K562 (cell line): ENCODE measurements around the gene AP2S1. TPM values are rescaled to one million over a fixed set of nuclear protein-coding genes. Genes with fewer than 3 reads are reported as not detected.

Experiments
- ATAC-seq: fragments of 200-7000 bp; cut with Tn5 transposase; 3 replicates; pipeline ENCODE4 v1.9.1; 2020; ENCODE audit warnings: moderate library complexity
- BruUV-seq: library from RNA; stranded (reverse); fragments of 400-500 nt; replicated peaks from 2 replicates; lab custom pipeline; 2021; lab: Mats Ljungman, UMichigan
- CTCF ChIA-PET: fragments of 300-600 bp; formaldehyde crosslinking; extraction: SDS; loops from one replicate; lab custom pipeline; 2021; ENCODE audit warnings: low intra/inter-chr PET ratio; lab: Yijun Ruan, JAX
- POLR2A ChIA-PET: fragments of 300-600, 350-650 bp; sonication (Branson Sonifier 250); formaldehyde crosslinking; extraction: SDS; loops from one replicate; lab custom pipeline; 2021; ENCODE audit warnings: antibody characterized with exemption, inconsistent platforms; lab: Yijun Ruan, JAX
- DNase-seq, 4 experiments: peaks; one replicate each; pipeline versions ENCODE4 v3.0.0 to v3.0.0-alpha.2; 2011 to 2018; ENCODE audit warnings: low spot score in 3 of 4, mixed read lengths in 3 of 4; ENCODE audit errors: extremely low read depth in 1 of 4
- FAIRE-seq: peaks from 2 replicates; lab custom pipeline; 2011; peaks lifted over from hg19 to GRCh38; lab: Jason Lieb, UNC
- H2AFZ ChIP-seq: 2 replicates; pipeline ENCODE4 v1.6.0; 2011; ENCODE audit warnings: low read depth, low read length, control low read depth, inconsistent platforms
- H3K27ac ChIP-seq: fragments of 200-600 bp; 3 replicates; pipeline ENCODE4 v1.8.0; 2011; ENCODE audit warnings: low read depth, mild to moderate bottlenecking, control low read depth, inconsistent platforms, low read length, moderate library complexity, mixed read lengths; ENCODE audit errors: extremely low read depth
- H3K27me3 ChIP-seq, 2 experiments: fragments of 300-600 bp in 1 of 2; 2 replicates in 1 of 2; 3 replicates in 1 of 2; pipeline versions ENCODE4 v1.6.0 to v1.8.0; 2011; ENCODE audit warnings: inconsistent platforms in 2 of 2, low read length in 2 of 2, mild to moderate bottlenecking in 1 of 2, mixed read lengths in 1 of 2, moderate library complexity in 1 of 2; ENCODE audit not compliant: control insufficient read depth in 2 of 2, insufficient read depth in 2 of 2
- H3K36me3 ChIP-seq: fragments of 300-600 bp; 3 replicates; pipeline ENCODE4 v1.8.0; 2011; ENCODE audit warnings: mild to moderate bottlenecking, low read length, inconsistent platforms; ENCODE audit not compliant: control insufficient read depth, insufficient read depth
- H3K4me1 ChIP-seq, 2 experiments: fragments of 200-600 bp in 1 of 2; replicated peaks in 1 of 2; 2 replicates in 1 of 2; 3 replicates in 1 of 2; pipeline versions ENCODE4 v1.5.1 to v1.8.0; 2011; ENCODE audit warnings: inconsistent platforms in 2 of 2, low read length in 2 of 2, mild to moderate bottlenecking in 1 of 2, mixed read lengths in 1 of 2, moderate library complexity in 1 of 2; ENCODE audit not compliant: control insufficient read depth in 2 of 2, insufficient read depth in 2 of 2
- H3K4me2 ChIP-seq: 2 replicates; pipeline ENCODE4 v1.6.1; 2011; ENCODE audit warnings: low read length, control low read depth, inconsistent platforms, mixed read lengths; ENCODE audit not compliant: insufficient read depth
- H3K4me3 ChIP-seq: fragments of 200-600 bp; sonication (generic), shearing (Covaris generic); 2 replicates; pipeline ENCODE4 v1.5.1; 2016; ENCODE audit warnings: control low read depth, inconsistent platforms
- H3K79me2 ChIP-seq: fragments of 200-600 bp; 3 replicates; pipeline ENCODE4 v1.8.0; 2011; ENCODE audit warnings: low read length, inconsistent platforms; ENCODE audit not compliant: control insufficient read depth, insufficient read depth
- H3K9ac ChIP-seq, 2 experiments: 2 replicates each; pipeline versions ENCODE4 v1.6.0 to v1.6.1; 2011; ENCODE audit warnings: low read depth in 2 of 2, low read length in 2 of 2, control low read depth in 1 of 2, inconsistent platforms in 1 of 2, mild to moderate bottlenecking in 1 of 2, mixed read lengths in 1 of 2; ENCODE audit not compliant: insufficient read depth in 1 of 2
- H3K9me1 ChIP-seq: one replicate; pipeline ENCODE4 v1.6.0; 2011; ENCODE audit warnings: inconsistent platforms, mild to moderate bottlenecking, low read length, moderate library complexity; ENCODE audit not compliant: control insufficient read depth, insufficient read depth
- H3K9me3 ChIP-seq: replicated peaks from 2 replicates; pipeline ENCODE4 v1.5.1; 2011; ENCODE audit warnings: low read depth, low read length, inconsistent platforms; ENCODE audit not compliant: control insufficient read depth, insufficient read depth
- H4K20me1 ChIP-seq: replicated peaks from 2 replicates; pipeline ENCODE4 v1.6.1; 2011; ENCODE audit warnings: low read length, inconsistent platforms, mixed read lengths; ENCODE audit not compliant: control insufficient read depth, insufficient read depth
- ADNP ChIP-seq: fragments of 200-800 bp; sonication (Bioruptor generic); IDR thresholded peaks from 2 replicates; pipeline ENCODE4 v1.6.1; 2016; ENCODE audit warnings: missing genetic modification characterization, missing compliant biosample characterization
- ELF1 ChIP-seq: fragments of 200-800 bp; sonication (Bioruptor generic); IDR thresholded peaks from 2 replicates; pipeline ENCODE4 v1.6.1; 2016; ENCODE audit warnings: missing genetic modification characterization, missing compliant biosample characterization
- FOXK1 ChIP-seq: sonication (generic); formaldehyde crosslinking; IDR thresholded peaks from 2 replicates; pipeline ENCODE4 v1.8.0; 2022; ENCODE audit warnings: missing genetic modification reagents, mild to moderate bottlenecking, borderline replicate concordance
- HEY1 ChIP-seq: fragments of 250-450 bp; sonication (Bioruptor Pico); IDR thresholded peaks from 2 replicates; pipeline ENCODE4 v1.5.0; 2020; ENCODE audit warnings: mild to moderate bottlenecking, moderate library complexity, borderline replicate concordance
- HNRNPLL ChIP-seq: fragments of 200-400 bp; formaldehyde crosslinking; IDR thresholded peaks from 2 replicates; pipeline ENCODE4 v1.6.1; 2017; ENCODE audit warnings: low read length, low read depth, mild to moderate bottlenecking; ENCODE audit not compliant: poor library complexity, severe bottlenecking
- MTA2 ChIP-seq: fragments of 450-650 bp; IDR thresholded peaks from 2 replicates; pipeline ENCODE4 v1.6.1; 2016; ENCODE audit warnings: low read depth
- MYC ChIP-seq, 2 experiments: fragments of 250-450 bp in 1 of 2; sonication (Bioruptor Pico) in 1 of 2; IDR thresholded peaks; 2 replicates each; pipeline versions ENCODE4 v1.5.1 to v1.6.1; 2012 to 2021; ENCODE audit warnings: low read depth in 2 of 2, borderline replicate concordance in 1 of 2, improper control_type of control experiment in 1 of 2, low read length in 1 of 2, mild to moderate bottlenecking in 1 of 2, moderate library complexity in 1 of 2
- MYNN ChIP-seq, 2 experiments: sonication (generic); formaldehyde crosslinking in 1 of 2; IDR thresholded peaks; 2 replicates each; pipeline versions ENCODE4 v1.5.0 to v1.6.1; 2016 to 2020; ENCODE audit warnings: antibody characterized with exemption in 1 of 2, missing genetic modification reagents in 1 of 2
- NCOA2 ChIP-seq, 2 experiments: fragments of 450-650 bp; IDR thresholded peaks; 2 replicates each; pipeline ENCODE4 v1.6.1; 2018; ENCODE audit warnings: mild to moderate bottlenecking in 2 of 2, moderate library complexity in 1 of 2; ENCODE audit not compliant: partially characterized antibody in 2 of 2
- NFXL1 ChIP-seq: fragments of 450-650 bp; formaldehyde crosslinking; IDR thresholded peaks from 2 replicates; pipeline ENCODE4 v1.4.0; 2021; ENCODE audit warnings: mild to moderate bottlenecking
- POLR2H ChIP-seq: IDR thresholded peaks from 2 replicates; pipeline ENCODE4 v1.6.1; 2016; ENCODE audit warnings: missing genetic modification characterization, low read depth, mild to moderate bottlenecking, control low read depth, missing compliant biosample characterization, moderate library complexity
- PRPF4 ChIP-seq: fragments of 200-400 bp; formaldehyde crosslinking; IDR thresholded peaks from one replicate; pipeline ENCODE4 v1.6.1; 2017; ENCODE audit warnings: low read length, low read depth, mild to moderate bottlenecking; ENCODE audit not compliant: insufficient read depth, poor library complexity, severe bottlenecking
- SMARCB1 ChIP-seq: IDR thresholded peaks from 2 replicates; pipeline ENCODE4 v1.6.1; 2011; ENCODE audit warnings: improper control_type of control experiment, low read depth; ENCODE audit not compliant: insufficient read length
- SMARCE1 ChIP-seq: fragments of 450-650 bp; IDR thresholded peaks from 2 replicates; pipeline ENCODE4 v1.7.1; 2016; ENCODE audit warnings: mild to moderate bottlenecking
- ZBTB8A ChIP-seq: fragments of 450-650 bp; IDR thresholded peaks from 2 replicates; pipeline ENCODE4 v1.6.1; 2018; ENCODE audit warnings: mild to moderate bottlenecking, moderate library complexity; ENCODE audit not compliant: partially characterized antibody
- ZEB2 ChIP-seq: fragments of 450-650 bp; IDR thresholded peaks from 2 replicates; pipeline ENCODE4 v1.6.1; 2016
- ZNF695 ChIP-seq: fragments of 450-650 bp; formaldehyde crosslinking; IDR thresholded peaks from 2 replicates; pipeline ENCODE4 v1.4.0; 2020; ENCODE audit warnings: mild to moderate bottlenecking, moderate library complexity
- ZNF79 ChIP-seq: fragments of 250-450 bp; sonication (Bioruptor Pico); IDR thresholded peaks from 2 replicates; pipeline ENCODE4 v1.4.0; 2020; ENCODE audit warnings: low read depth, mild to moderate bottlenecking, moderate library complexity
- whole genome bisulfite sequencing: fragments of 100-300 bp; shearing (Covaris generic); methylation state at CpG from one replicate; pipeline ENCODE4 v1.1.6; 2016; ENCODE audit warnings: low coverage, mixed read lengths; ENCODE audit not compliant: insufficient coverage; ENCODE audit errors: missing lambda C conversion rate; 5-methylcytosine and 5-hydroxymethylcytosine counted together
- in situ Hi-C: fragments of 300-500 bp; cut with MboI; formaldehyde crosslinking; loops from 4 replicates; pipeline ENCODE4 v1.15.0; 2018; ENCODE audit warnings: inconsistent platforms, mixed read lengths
- intact Hi-C: fragments of 100-400 bp; cut with micrococcal nuclease; formaldehyde crosslinking; loops from 2 replicates; pipeline ENCODE4 v1.14.2; 2022
- polyA plus RNA-seq, 8 experiments: library from polyadenylated mRNA; depleted of rRNA in 4 of 8; stranded (reverse) in 5 of 8; unstranded in 3 of 8; fragments of >200 nt; fragmentation: Nextera tagmentation in 2 of 8; fragmentation: Illumina TruSeq in 1 of 8; extraction: Ambion mirVana in 2 of 8; extraction: Trizol in 1 of 8; gene quantifications; 2 replicates each; pipeline versions ENCODE4 v1.2.1 to v1.2.3, GENCODE V29; 2011 to 2014; ENCODE audit warnings: inconsistent platforms in 1 of 8, missing spikeins in 1 of 8
- total RNA-seq, 7 experiments: library from RNA; depleted of rRNA in 6 of 7; stranded (reverse); fragments of >200 nt in 6 of 7; fragmentation: Illumina TruSeq in 2 of 7; extraction: Trizol in 2 of 7; gene quantifications; 2 replicates each; pipeline versions ENCODE4 v1.2.1 to v1.2.3, GENCODE V29; 2011 to 2021; ENCODE audit warnings: low replicate concordance in 1 of 7
- TF ChIP-seq, protein P1 (sequence below): fragments of 250-450 bp; sonication (Bioruptor Pico); IDR thresholded peaks from 2 replicates; pipeline ENCODE4 v1.5.0; 2021; ENCODE audit warnings: mild to moderate bottlenecking, moderate library complexity
- TF ChIP-seq, protein P2 (sequence below), 2 experiments: fragments of 450-650 bp in 1 of 2; sonication (generic) in 1 of 2; formaldehyde crosslinking; conservative IDR thresholded peaks; 2 replicates each; pipeline versions ENCODE4 v1.4.0 to v1.8.1; 2020 to 2022; ENCODE audit warnings: mild to moderate bottlenecking in 1 of 2, missing genetic modification reagents in 1 of 2

The AP2S1 gene
- total and polyA plus RNA-seq, 9 of the 15 experiments (the other 6 are each of a cell fraction or from before 2014, with no cell fraction given), result 32.4 to 294 (median 136) TPM

GRCh38 chr19:46875234-46875633, 24.6 kb upstream of the AP2S1 start:
- no peaks in the 10 kb centered on the region for H3K9me3 ChIP-seq
- in situ Hi-C loops, result no loop called here
- CTCF ChIA-PET, result no interaction called here
- no peak overlapping the region for H2AFZ ChIP-seq
- peaks cover 58% of the 10 kb centered on the region for H3K79me2 ChIP-seq
- H3K9ac ChIP-seq, result no peak overlapping the region
- no peaks in the 10 kb centered on the region for H3K9me1 ChIP-seq
- FAIRE-seq (no peak), ATAC-seq (no peak)
- H3K36me3 ChIP-seq, result peaks cover 10% of the 10 kb centered on the region
- TF ChIP-seq FOXK1 (CRISPR knock-in tag), result no peak
- TF ChIP-seq SMARCB1, result no peak
- no peak for TF ChIP-seq ZNF695 (CRISPR knock-in tag)
- TF ChIP-seq, protein P1, sequence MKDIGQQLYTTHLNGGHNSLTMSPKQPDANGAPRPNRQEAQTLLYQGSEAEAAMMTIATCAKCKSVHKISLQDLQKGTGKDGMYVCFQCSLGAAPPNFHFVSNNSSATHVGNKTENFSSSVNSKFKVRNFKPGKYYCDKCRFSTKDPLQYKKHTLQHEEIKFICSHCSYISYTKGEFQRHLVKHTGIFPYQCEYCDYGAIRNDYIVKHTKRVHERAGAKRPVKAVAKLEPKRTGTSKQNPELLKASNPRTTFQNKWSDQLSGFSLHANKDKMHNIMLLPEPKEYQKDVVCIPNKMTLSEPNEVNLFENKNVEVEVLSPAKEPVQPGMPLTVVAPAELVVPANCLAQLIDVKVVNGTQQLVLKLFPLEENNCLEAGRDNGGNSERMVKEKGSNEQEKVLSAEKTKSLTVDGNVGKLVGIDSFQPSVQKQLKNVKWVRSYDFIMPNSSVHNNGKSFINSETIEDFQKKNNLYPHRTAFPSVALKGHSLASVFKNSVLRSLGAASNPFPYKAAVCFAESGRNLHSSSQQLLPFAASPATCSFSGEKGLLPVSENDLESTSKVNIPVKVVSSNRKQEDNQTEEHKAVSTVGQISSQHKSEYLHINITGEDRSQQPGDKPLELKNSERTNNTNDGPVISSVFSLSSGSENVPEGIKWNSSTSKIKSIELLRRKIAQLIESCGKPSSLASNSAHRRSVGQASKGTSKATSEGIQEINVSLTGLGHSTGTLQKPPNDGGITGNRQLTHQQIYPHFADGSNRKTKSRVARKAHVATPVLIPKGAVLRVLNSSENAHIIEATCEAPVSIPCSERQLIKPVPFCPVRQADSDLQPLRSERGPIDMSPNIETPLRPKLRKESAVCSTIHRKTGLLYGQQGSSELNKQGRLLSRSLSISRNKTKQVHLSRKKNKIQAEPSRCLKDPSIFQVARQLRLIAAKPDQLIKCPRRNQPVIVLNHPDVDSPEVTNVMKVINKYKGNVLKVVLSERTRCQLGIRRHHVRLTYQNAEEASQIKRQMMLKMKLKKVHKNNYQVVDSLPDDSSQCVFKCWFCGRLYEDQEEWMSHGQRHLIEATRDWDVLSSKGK (CRISPR knock-in tag), result no peak
- no peak for TF ChIP-seq NCOA2 (IDR thresholded peaks at IDR 0.05; ENCODE audit: partially characterized antibody in 2 of 2)
- no peak for TF ChIP-seq ELF1 (tag)
- no peak for TF ChIP-seq ADNP
- TF ChIP-seq, protein P2, sequence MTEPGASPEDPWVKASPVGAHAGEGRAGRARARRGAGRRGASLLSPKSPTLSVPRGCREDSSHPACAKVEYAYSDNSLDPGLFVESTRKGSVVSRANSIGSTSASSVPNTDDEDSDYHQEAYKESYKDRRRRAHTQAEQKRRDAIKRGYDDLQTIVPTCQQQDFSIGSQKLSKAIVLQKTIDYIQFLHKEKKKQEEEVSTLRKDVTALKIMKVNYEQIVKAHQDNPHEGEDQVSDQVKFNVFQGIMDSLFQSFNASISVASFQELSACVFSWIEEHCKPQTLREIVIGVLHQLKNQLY (CRISPR knock-in tag; conservative IDR thresholded peaks at IDR 0.05), result no peak
- no peak for TF ChIP-seq ZEB2
- no peak for TF ChIP-seq NFXL1 (CRISPR knock-in tag)
- no peak for TF ChIP-seq POLR2H (tag)
- TF ChIP-seq PRPF4, result no peak
- TF ChIP-seq MYNN (IDR thresholded peaks at IDR 0.05), result no peak
- TF ChIP-seq MYNN (CRISPR knock-in tag; IDR thresholded peaks at IDR 0.05), result no peak
- TF ChIP-seq HNRNPLL, result no peak
- TF ChIP-seq SMARCE1, result no peak
- TF ChIP-seq MYC (IDR thresholded peaks at IDR 0.05; ENCODE audit: low read depth, low read length), result no peak
- no peak for TF ChIP-seq MYC (CRISPR knock-in tag; IDR thresholded peaks at IDR 0.05; ENCODE audit: borderline replicate concordance, low read depth)
- TF ChIP-seq HEY1, result no peak
- no peak for TF ChIP-seq MTA2
- TF ChIP-seq ZNF79, result no peak
- TF ChIP-seq ZBTB8A, result no peak
- TF ChIP-seq, all 486 proteins: peak for 0
- 96% methylated on average over 4 of the region's 4 CpGs for WGBS
- no peak overlapping the region for H3K4me2 ChIP-seq
- POLR2A ChIA-PET, result no interaction called here
- no peak overlapping the region for H3K4me3 ChIP-seq
- BruUV-seq, result no TSS peak
- no peak overlapping the region for H3K27ac ChIP-seq
- H3K27me3 ChIP-seq, result no peaks in the 10 kb centered on the region
- no peak for DNase-seq
- intact Hi-C loops, result no loop called here
- H4K20me1 ChIP-seq, result no peaks in the 10 kb centered on the region
- peaks cover 2 to 10% of the 10 kb centered on the region in 2 experiments; a peak in 4 of 5 replicates for H3K4me1 ChIP-seq
